ENCODE measurements around the gene MYO5B. TPM values are rescaled to one million over a fixed set of nuclear protein-coding genes. Genes with fewer than 3 reads are reported as not detected.

The MYO5B gene
- total and polyA plus RNA-seq, 9 of the 15 experiments (the other 6 are each of a cell fraction or from before 2014, with no cell fraction given), result 0.07 to 0.42 (median 0.28) TPM

DNA sequence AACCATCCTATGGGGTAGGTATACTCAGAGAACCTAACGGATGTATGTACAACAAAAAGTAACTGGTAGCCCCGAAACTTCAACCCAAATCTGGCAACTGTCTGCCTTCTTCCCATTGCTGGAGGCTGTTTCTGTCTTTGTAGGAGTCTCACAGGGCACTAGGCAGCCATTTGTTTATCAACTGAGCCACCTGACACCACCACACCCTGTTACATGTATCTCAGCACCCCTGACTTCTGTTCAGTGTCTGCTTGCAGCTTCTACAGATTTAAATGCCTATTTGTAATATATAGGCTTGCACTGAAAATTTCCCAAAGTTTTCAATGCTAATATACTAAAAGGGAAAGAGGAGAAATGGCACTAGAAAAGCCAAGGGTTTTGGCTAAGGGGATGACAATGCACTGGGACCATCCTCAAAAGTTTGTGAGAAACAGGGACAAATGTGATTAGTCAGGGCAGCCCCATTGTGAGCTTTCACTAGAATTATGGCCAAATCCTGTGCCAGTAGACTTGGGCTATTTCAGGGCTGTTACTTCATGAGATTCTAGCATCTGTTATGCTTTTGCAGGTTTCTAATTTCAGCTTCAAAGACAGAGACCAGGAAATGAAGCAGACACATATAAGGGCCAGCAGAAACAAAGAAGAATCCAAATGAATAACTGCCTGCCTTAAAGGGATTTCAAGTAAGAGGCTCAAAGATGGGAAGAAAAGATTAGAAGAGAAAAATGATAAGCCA, 103.3 kb downstream of the MYO5B start:
- no TSS peak for BruUV-seq (replicated peaks)
- intact Hi-C loops (cut with micrococcal nuclease), result no loop called here
- H3K27me3 ChIP-seq (ENCODE audit: control insufficient read depth in 2 of 2, insufficient read depth in 2 of 2, low read length in 2 of 2), result no peaks in the 10 kb centered on the region
- H3K9ac ChIP-seq (ENCODE audit: insufficient read depth in 1 of 2, low read depth in 2 of 2, low read length in 2 of 2), result no peak overlapping the region
- FAIRE-seq, result no peak
- in situ Hi-C loops (cut with MboI), result no loop called here
- 0% methylated on average over 2 of the region's 2 CpGs for WGBS (ENCODE audit: insufficient coverage, low coverage, missing lambda C conversion rate)
- H3K4me3 ChIP-seq, result no peak overlapping the region
- DNase-seq (ENCODE audit: extremely low read depth in 1 of 4, low spot score in 3 of 4), result no peak
- H3K4me2 ChIP-seq (ENCODE audit: insufficient read depth, low read length), result no peak overlapping the region
- H3K4me1 ChIP-seq (replicated peaks in 1 of 2; ENCODE audit: control insufficient read depth in 2 of 2, insufficient read depth in 2 of 2, low read length in 2 of 2), result no peaks in the 10 kb centered on the region
- H2AFZ ChIP-seq (ENCODE audit: low read depth, low read length), result no peak overlapping the region
- POLR2A ChIA-PET, result no interaction called here
- no peak for ATAC-seq
- no peaks in the 10 kb centered on the region for H3K9me1 ChIP-seq (ENCODE audit: control insufficient read depth, insufficient read depth, low read length)
- H3K79me2 ChIP-seq (ENCODE audit: control insufficient read depth, insufficient read depth, low read length), result no peaks in the 10 kb centered on the region
- TF ChIP-seq PCBP1 (IDR thresholded peaks at IDR 0.05; ENCODE audit: low read depth, low read length, poor library complexity, severe bottlenecking) (no peak), PHF20 (IDR thresholded peaks at IDR 0.05; ENCODE audit: partially characterized antibody) (no peak), FOS (IDR thresholded peaks at IDR 0.05; ENCODE audit: extremely low read depth, insufficient read length) (no peak), ZBTB1 (CRISPR knock-in tag; IDR thresholded peaks at IDR 0.05; ENCODE audit: borderline replicate concordance, low read depth) (no peak), EP400 (IDR thresholded peaks at IDR 0.05) (no peak)
- no peaks in the 10 kb centered on the region for H4K20me1 ChIP-seq (replicated peaks; ENCODE audit: control insufficient read depth, insufficient read depth, low read length)
- no peaks in the 10 kb centered on the region for H3K36me3 ChIP-seq (ENCODE audit: control insufficient read depth, insufficient read depth, low read length)
- CTCF ChIA-PET (ENCODE audit: low intra/inter-chr PET ratio), result no interaction called here
- H3K27ac ChIP-seq (ENCODE audit: extremely low read depth, low read depth, low read length), result no peak overlapping the region
- no peaks in the 10 kb centered on the region for H3K9me3 ChIP-seq (replicated peaks; ENCODE audit: control insufficient read depth, insufficient read depth, low read depth, low read length)
